Measurements from ENCODE around the gene CRADD. TPM values are rescaled to one million over a fixed set of nuclear protein-coding genes. Genes with fewer than 3 reads are reported as not detected.

CRADD gene
- total RNA-seq, 1 donor from 2014 or later: 17.1 TPM

- Histone ChIP-seq H3K36me3 (no peaks in the 10 kb centered on the region), H3K4me3 (no peak overlapping the region), H3K27me3 (no peaks in the 10 kb centered on the region), H3K4me1 (peaks cover 14% of the 10 kb centered on the region), H3K27ac (no peak overlapping the region), H3K9me3 (no peaks in the 10 kb centered on the region)
- DNase-seq (no peak), ATAC-seq (no peak)
- intact Hi-C loops (cut with DNase I): no loop called here
- no peak for TF ChIP-seq CTCF (IDR thresholded peaks at IDR 0.05)
These were observed 127.4 kb downstream of the CRADD start for GRCh38 chr12:93804392-93805179.

GRCh38 chr12:93805736-93806141, 128.6 kb downstream of the CRADD start:
- intact Hi-C loops (cut with DNase I): no loop called here
- no peak for TF ChIP-seq CTCF (IDR thresholded peaks at IDR 0.05)
- DNase-seq (no peak), ATAC-seq (no peak)
- Histone ChIP-seq H3K27ac (no peak overlapping the region), H3K4me3 (no peak overlapping the region), H3K4me1 (peaks cover 14% of the 10 kb centered on the region), H3K27me3 (no peaks in the 10 kb centered on the region), H3K9me3 (no peaks in the 10 kb centered on the region), H3K36me3 (no peaks in the 10 kb centered on the region)

- ATAC-seq (no peak), DNase-seq (no peak)
- no peak overlapping the region for H3K27ac ChIP-seq
- no peak for TF ChIP-seq CTCF (IDR thresholded peaks at IDR 0.05)
- no peaks in the 10 kb centered on the region for H3K36me3 ChIP-seq
- no peak overlapping the region for H3K4me3 ChIP-seq
- H3K27me3 ChIP-seq: no peaks in the 10 kb centered on the region
- H3K4me1 ChIP-seq: peaks cover 23% of the 10 kb centered on the region
- H3K9me3 ChIP-seq: no peaks in the 10 kb centered on the region
- intact Hi-C loops (cut with DNase I): no loop called here
These were observed 130.2 kb downstream of the CRADD start for GRCh38 chr12:93807354-93807753.

GRCh38 chr12:93808169-93808899, 131.2 kb downstream of the CRADD start:
- no peaks in the 10 kb centered on the region for H3K36me3 ChIP-seq
- ATAC-seq: no peak
- H3K27ac ChIP-seq: no peak overlapping the region

GRCh38 chr12:93812626-93813025, 135.5 kb downstream of the CRADD start:
- no peak for ATAC-seq
- peaks cover 39% of the 10 kb centered on the region for H3K4me1 ChIP-seq
- TF ChIP-seq CTCF (IDR thresholded peaks at IDR 0.05): no peak
- H3K27ac ChIP-seq: peak overlapping the region; percentile 90
- no peaks in the 10 kb centered on the region for H3K27me3 ChIP-seq
- no peaks in the 10 kb centered on the region for H3K9me3 ChIP-seq
- intact Hi-C loops (cut with DNase I): no loop called here
- no peak for DNase-seq
- no peak overlapping the region for H3K4me3 ChIP-seq
- H3K36me3 ChIP-seq: no peaks in the 10 kb centered on the region

More at GRCh38 chr12:93808169-93808899, 131.2 kb downstream of the CRADD start:
- peaks cover 23% of the 10 kb centered on the region for H3K4me1 ChIP-seq
- intact Hi-C loops (cut with DNase I): no loop called here
- H3K4me3 ChIP-seq: no peak overlapping the region
- no peak for DNase-seq
- no peaks in the 10 kb centered on the region for H3K27me3 ChIP-seq
- H3K9me3 ChIP-seq: no peaks in the 10 kb centered on the region
- TF ChIP-seq CTCF (IDR thresholded peaks at IDR 0.05): no peak

All from upper lobe of right lung (tissue), 1 donor.